Liver (tissue), 9 donors: ENCODE measurements around the gene FZD10. TPM values are rescaled to one million over a fixed set of nuclear protein-coding genes. Genes with fewer than 3 reads are reported as not detected.

Experiments
- DNase-seq: peaks from one replicate; pipeline ENCODE4 v3.0.0-alpha.2; 2017; ENCODE audit warnings: low spot score
- H3K27ac ChIP-seq, 2 donors: one replicate each; pipeline ENCODE4 v1.7.0; 2013; ENCODE audit warnings: inconsistent platforms in 2 of 2, low read length in 2 of 2, control low read depth in 1 of 2, low read depth in 1 of 2, mild to moderate bottlenecking in 1 of 2
- H3K27me3 ChIP-seq, 4 donors: one replicate each; pipeline versions ENCODE4 v1.6.1 to v1.7.0; 2013; ENCODE audit warnings: low read length in 3 of 4, inconsistent platforms in 1 of 4, mild to moderate bottlenecking in 1 of 4, moderate library complexity in 1 of 4; ENCODE audit not compliant: control insufficient read depth in 4 of 4, insufficient read depth in 4 of 4
- H3K36me3 ChIP-seq, 4 donors: one replicate each; pipeline versions ENCODE4 v1.6.1 to v1.7.0; 2013; ENCODE audit warnings: low read length in 3 of 4, mild to moderate bottlenecking in 3 of 4, low read depth in 1 of 4, moderate library complexity in 1 of 4; ENCODE audit not compliant: control insufficient read depth in 4 of 4, insufficient read depth in 3 of 4
- H3K4me1 ChIP-seq, 4 donors: one replicate each; pipeline versions ENCODE4 v1.6.1 to v1.7.0; 2013; ENCODE audit warnings: low read length in 3 of 4, mild to moderate bottlenecking in 3 of 4, moderate library complexity in 1 of 4; ENCODE audit not compliant: control insufficient read depth in 4 of 4, insufficient read depth in 4 of 4
- H3K4me3 ChIP-seq, 3 donors: one replicate each; pipeline versions ENCODE4 v1.6.1 to v1.7.0; 2013; ENCODE audit warnings: low read length in 3 of 3, control low read depth in 1 of 3, low read depth in 1 of 3, mild to moderate bottlenecking in 1 of 3
- H3K9ac ChIP-seq, 2 donors: one replicate each; pipeline ENCODE4 v1.7.0; 2013; ENCODE audit warnings: low read length in 2 of 2, mild to moderate bottlenecking in 2 of 2, moderate library complexity in 2 of 2, control low read depth in 1 of 2, low read depth in 1 of 2
- H3K9me3 ChIP-seq, 4 donors: one replicate each; pipeline versions ENCODE4 v1.6.1 to v1.7.0; 2013; ENCODE audit warnings: low read length in 3 of 4; ENCODE audit not compliant: control insufficient read depth in 4 of 4
- EGR1 ChIP-seq, 2 donors: IDR thresholded peaks; 2 replicates each; pipeline ENCODE4 v1.6.1; 2016 to 2018; ENCODE audit warnings: antibody characterized with exemption in 2 of 2, low read depth in 2 of 2
- FOXA1 ChIP-seq: IDR thresholded peaks from 2 replicates; pipeline ENCODE4 v1.6.1; 2016; ENCODE audit warnings: antibody characterized with exemption
- HNF4A ChIP-seq, 2 donors: conservative IDR thresholded peaks; 2 replicates each; pipeline ENCODE4 v1.6.1; 2016; ENCODE audit warnings: antibody characterized with exemption in 2 of 2, mild to moderate bottlenecking in 2 of 2
- HNF4G ChIP-seq: IDR thresholded peaks from 2 replicates; pipeline ENCODE4 v1.6.1; 2016; ENCODE audit warnings: antibody characterized with exemption
- JUND ChIP-seq, 2 donors: IDR thresholded peaks; 2 replicates each; pipeline ENCODE4 v1.6.1; 2016; ENCODE audit warnings: antibody characterized with exemption in 2 of 2
- NR2F2 ChIP-seq: IDR thresholded peaks from 2 replicates; pipeline ENCODE4 v1.6.1; 2016; ENCODE audit warnings: antibody characterized with exemption
- RAD21 ChIP-seq, 2 donors: IDR thresholded peaks; 2 replicates each; pipeline ENCODE4 v1.6.1; 2016; ENCODE audit warnings: antibody characterized with exemption in 2 of 2, mild to moderate bottlenecking in 2 of 2
- RXRA ChIP-seq, 2 donors: IDR thresholded peaks; 2 replicates each; pipeline ENCODE4 v1.6.1; 2017 to 2018; ENCODE audit warnings: antibody characterized with exemption in 2 of 2, mild to moderate bottlenecking in 1 of 2
- SP1 ChIP-seq: IDR thresholded peaks from 2 replicates; pipeline ENCODE4 v1.6.1; 2018; ENCODE audit warnings: antibody characterized with exemption, mild to moderate bottlenecking
- YY1 ChIP-seq: IDR thresholded peaks from 2 replicates; pipeline ENCODE4 v1.6.1; 2016; ENCODE audit warnings: antibody characterized with exemption, mild to moderate bottlenecking
- WGBS: extraction: QIAGEN DNeasy Blood & Tissue Kit; methylation state at CpG from one replicate; pipeline ENCODE4 v1.1.7; 2013; 5-methylcytosine and 5-hydroxymethylcytosine counted together
- polyA plus RNA-seq, 2 donors: library from polyadenylated mRNA; stranded (reverse) in 1 of 2; unstranded in 1 of 2; fragments of 200-250 nt in 1 of 2; fragments of >200 nt in 1 of 2; fragmentation: Nextera tagmentation in 1 of 2; extraction: Ambion mirVana in 1 of 2; gene quantifications; one replicate each; pipeline versions ENCODE4 v1.2.1 to v1.2.3, GENCODE V29; 2013 to 2015
- total RNA-seq, 2 donors: library from RNA; depleted of rRNA; stranded (reverse); fragments of >200 nt; gene quantifications; one replicate each; pipeline ENCODE4 v1.2.3, GENCODE V29; 2014
- TF ChIP-seq, protein P1 (sequence below): IDR thresholded peaks from 2 replicates; pipeline ENCODE4 v1.6.1; 2016; ENCODE audit warnings: antibody characterized with exemption
- TF ChIP-seq, protein P2 (sequence below): fragments of 150-350 bp; IDR thresholded peaks from 2 replicates; pipeline ENCODE4 v1.5.1; 2017; ENCODE audit warnings: improper control_type of control experiment, low read depth, low read length; ENCODE audit not compliant: missing input control
- TF ChIP-seq, protein P3 (sequence below): IDR thresholded peaks from 2 replicates; pipeline ENCODE4 v1.6.1; 2016; ENCODE audit warnings: antibody characterized with exemption, mild to moderate bottlenecking
- TF ChIP-seq, protein P4 (sequence below): IDR thresholded peaks from 2 replicates; pipeline ENCODE4 v1.6.1; 2016; ENCODE audit warnings: antibody characterized with exemption
- TF ChIP-seq, protein P5 (sequence below): IDR thresholded peaks from 2 replicates; pipeline ENCODE4 v1.6.1; 2016; ENCODE audit warnings: antibody characterized with exemption
- donor health status: healthy.
- donor health status: healthy.
- donor health status: healthy.
- donor health status: healthy.
- donor health status: healthy.

The FZD10 gene
- total and polyA plus RNA-seq, 4 donors: 0.02 TPM; not detected in 3

DNA sequence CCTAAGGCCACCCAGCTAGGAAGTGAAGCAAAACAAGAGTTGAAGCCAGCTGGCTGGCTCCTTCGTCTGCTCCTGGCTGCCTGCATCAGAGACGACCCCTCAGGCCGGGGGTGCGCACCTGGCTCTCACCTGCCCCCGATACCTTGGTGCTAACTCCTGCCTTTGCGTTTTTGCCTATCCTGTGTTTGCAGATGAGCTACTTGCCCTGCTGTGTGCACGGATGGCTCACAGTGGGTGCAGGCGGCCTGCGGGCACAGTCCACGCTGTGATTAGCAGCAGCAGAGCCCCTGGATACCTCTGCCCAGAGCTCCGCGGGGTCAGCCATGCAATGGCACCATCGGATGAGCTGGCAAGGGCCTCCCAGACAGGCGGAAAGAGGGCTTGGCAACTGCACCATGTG is 31.2 kb upstream of the FZD10 start:
- no peak for DNase-seq
- H3K9me3 ChIP-seq: peaks cover 0 to 8% (median 6%) of the 10 kb centered on the region in 4 donors
- 68% methylated on average over 14 of the region's 14 CpGs for WGBS
- TF ChIP-seq, protein P1, sequence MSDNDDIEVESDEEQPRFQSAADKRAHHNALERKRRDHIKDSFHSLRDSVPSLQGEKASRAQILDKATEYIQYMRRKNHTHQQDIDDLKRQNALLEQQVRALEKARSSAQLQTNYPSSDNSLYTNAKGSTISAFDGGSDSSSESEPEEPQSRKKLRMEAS: no peak
- no peak for TF ChIP-seq FOXA1
- TF ChIP-seq, protein P2, sequence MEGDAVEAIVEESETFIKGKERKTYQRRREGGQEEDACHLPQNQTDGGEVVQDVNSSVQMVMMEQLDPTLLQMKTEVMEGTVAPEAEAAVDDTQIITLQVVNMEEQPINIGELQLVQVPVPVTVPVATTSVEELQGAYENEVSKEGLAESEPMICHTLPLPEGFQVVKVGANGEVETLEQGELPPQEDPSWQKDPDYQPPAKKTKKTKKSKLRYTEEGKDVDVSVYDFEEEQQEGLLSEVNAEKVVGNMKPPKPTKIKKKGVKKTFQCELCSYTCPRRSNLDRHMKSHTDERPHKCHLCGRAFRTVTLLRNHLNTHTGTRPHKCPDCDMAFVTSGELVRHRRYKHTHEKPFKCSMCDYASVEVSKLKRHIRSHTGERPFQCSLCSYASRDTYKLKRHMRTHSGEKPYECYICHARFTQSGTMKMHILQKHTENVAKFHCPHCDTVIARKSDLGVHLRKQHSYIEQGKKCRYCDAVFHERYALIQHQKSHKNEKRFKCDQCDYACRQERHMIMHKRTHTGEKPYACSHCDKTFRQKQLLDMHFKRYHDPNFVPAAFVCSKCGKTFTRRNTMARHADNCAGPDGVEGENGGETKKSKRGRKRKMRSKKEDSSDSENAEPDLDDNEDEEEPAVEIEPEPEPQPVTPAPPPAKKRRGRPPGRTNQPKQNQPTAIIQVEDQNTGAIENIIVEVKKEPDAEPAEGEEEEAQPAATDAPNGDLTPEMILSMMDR: no peak
- TF ChIP-seq, protein P3, sequence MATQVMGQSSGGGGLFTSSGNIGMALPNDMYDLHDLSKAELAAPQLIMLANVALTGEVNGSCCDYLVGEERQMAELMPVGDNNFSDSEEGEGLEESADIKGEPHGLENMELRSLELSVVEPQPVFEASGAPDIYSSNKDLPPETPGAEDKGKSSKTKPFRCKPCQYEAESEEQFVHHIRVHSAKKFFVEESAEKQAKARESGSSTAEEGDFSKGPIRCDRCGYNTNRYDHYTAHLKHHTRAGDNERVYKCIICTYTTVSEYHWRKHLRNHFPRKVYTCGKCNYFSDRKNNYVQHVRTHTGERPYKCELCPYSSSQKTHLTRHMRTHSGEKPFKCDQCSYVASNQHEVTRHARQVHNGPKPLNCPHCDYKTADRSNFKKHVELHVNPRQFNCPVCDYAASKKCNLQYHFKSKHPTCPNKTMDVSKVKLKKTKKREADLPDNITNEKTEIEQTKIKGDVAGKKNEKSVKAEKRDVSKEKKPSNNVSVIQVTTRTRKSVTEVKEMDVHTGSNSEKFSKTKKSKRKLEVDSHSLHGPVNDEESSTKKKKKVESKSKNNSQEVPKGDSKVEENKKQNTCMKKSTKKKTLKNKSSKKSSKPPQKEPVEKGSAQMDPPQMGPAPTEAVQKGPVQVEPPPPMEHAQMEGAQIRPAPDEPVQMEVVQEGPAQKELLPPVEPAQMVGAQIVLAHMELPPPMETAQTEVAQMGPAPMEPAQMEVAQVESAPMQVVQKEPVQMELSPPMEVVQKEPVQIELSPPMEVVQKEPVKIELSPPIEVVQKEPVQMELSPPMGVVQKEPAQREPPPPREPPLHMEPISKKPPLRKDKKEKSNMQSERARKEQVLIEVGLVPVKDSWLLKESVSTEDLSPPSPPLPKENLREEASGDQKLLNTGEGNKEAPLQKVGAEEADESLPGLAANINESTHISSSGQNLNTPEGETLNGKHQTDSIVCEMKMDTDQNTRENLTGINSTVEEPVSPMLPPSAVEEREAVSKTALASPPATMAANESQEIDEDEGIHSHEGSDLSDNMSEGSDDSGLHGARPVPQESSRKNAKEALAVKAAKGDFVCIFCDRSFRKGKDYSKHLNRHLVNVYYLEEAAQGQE: no peak
- TF ChIP-seq, protein P4, sequence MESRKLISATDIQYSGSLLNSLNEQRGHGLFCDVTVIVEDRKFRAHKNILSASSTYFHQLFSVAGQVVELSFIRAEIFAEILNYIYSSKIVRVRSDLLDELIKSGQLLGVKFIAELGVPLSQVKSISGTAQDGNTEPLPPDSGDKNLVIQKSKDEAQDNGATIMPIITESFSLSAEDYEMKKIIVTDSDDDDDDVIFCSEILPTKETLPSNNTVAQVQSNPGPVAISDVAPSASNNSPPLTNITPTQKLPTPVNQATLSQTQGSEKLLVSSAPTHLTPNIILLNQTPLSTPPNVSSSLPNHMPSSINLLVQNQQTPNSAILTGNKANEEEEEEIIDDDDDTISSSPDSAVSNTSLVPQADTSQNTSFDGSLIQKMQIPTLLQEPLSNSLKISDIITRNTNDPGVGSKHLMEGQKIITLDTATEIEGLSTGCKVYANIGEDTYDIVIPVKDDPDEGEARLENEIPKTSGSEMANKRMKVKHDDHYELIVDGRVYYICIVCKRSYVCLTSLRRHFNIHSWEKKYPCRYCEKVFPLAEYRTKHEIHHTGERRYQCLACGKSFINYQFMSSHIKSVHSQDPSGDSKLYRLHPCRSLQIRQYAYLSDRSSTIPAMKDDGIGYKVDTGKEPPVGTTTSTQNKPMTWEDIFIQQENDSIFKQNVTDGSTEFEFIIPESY: no peak
- no peak for TF ChIP-seq HNF4A (conservative IDR thresholded peaks at IDR 0.05)
- no peak for TF ChIP-seq SP1
- TF ChIP-seq YY1: no peak
- no peak for TF ChIP-seq RAD21 (IDR thresholded peaks at IDR 0.05)
- TF ChIP-seq EGR1 (IDR thresholded peaks at IDR 0.05; ENCODE audit: low read depth in 2 of 2): no peak
- TF ChIP-seq HNF4G: no peak
- no peak for TF ChIP-seq NR2F2
- TF ChIP-seq, protein P5, sequence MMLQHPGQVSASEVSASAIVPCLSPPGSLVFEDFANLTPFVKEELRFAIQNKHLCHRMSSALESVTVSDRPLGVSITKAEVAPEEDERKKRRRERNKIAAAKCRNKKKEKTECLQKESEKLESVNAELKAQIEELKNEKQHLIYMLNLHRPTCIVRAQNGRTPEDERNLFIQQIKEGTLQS: no peak
- peaks cover 0 to 8% (median 0%) of the 10 kb centered on the region in 4 donors for H3K27me3 ChIP-seq
- H3K4me3 ChIP-seq: no peak overlapping the region
- no peaks in the 10 kb centered on the region for H3K4me1 ChIP-seq
- H3K9ac ChIP-seq: no peak overlapping the region
- H3K36me3 ChIP-seq: no peaks in the 10 kb centered on the region
- no peak overlapping the region for H3K27ac ChIP-seq

DNA sequence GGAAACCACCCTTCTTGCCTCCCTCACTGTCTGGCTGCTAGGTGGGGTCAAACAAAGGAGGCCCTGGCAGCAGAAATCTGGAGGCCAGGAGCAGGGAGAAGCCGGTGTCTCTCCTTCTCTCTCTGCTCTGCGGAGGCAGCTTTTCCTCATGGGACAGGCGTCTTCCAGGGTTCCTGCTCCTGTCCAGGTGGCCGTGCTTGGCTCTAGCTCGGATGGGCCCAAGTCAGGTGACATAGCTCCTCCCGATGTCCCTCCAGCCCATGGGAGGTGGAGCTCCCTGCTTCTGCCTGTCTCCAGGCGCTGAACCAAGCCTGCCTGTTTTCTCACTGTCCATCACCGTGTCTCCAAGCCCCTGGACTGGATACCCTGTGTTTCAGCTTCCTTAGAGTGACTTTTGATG is 30.5 kb upstream of the FZD10 start:
- H3K9ac ChIP-seq: no peak overlapping the region
- no peaks in the 10 kb centered on the region for H3K36me3 ChIP-seq
- H3K4me1 ChIP-seq: no peaks in the 10 kb centered on the region
- no peak for TF ChIP-seq YY1
- no peak for TF ChIP-seq JUND (IDR thresholded peaks at IDR 0.05)
- TF ChIP-seq RXRA (IDR thresholded peaks at IDR 0.05): no peak
- TF ChIP-seq, protein P3: no peak
- no peak for TF ChIP-seq RAD21 (IDR thresholded peaks at IDR 0.05)
- H3K27me3 ChIP-seq: peaks cover 0 to 8% (median 0%) of the 10 kb centered on the region in 4 donors
- no peak overlapping the region for H3K27ac ChIP-seq
- no peak for DNase-seq
- no peak overlapping the region for H3K4me3 ChIP-seq
- 58% methylated on average over 8 of the region's 8 CpGs for WGBS
- H3K9me3 ChIP-seq: peaks cover 0 to 8% (median 6%) of the 10 kb centered on the region in 4 donors
